Body of pancreas (tissue), 4 donors: Measurements from ENCODE around the gene SMPD3.

Experiments
- POLR2A ChIP-seq, 3 donors: fragments of 450-650 bp; IDR thresholded peaks; one replicate each; pipeline ENCODE4 v1.6.1; 2016; ENCODE audit warnings: antibody characterized with exemption in 3 of 3, mild to moderate bottlenecking in 2 of 3
- TF ChIP-seq, protein P1 (sequence below), 7 experiments: fragments of 450-650 bp in 4 of 7; fragments of 200-600 bp in 3 of 7; sonication (generic) in 3 of 7; IDR thresholded peaks; one replicate each; pipeline ENCODE4 v1.5.1; 2016 to 2019; ENCODE audit warnings: antibody characterized with exemption in 7 of 7

GRCh38 chr16:68356249-68356918 is 91.9 kb downstream of the SMPD3 start:
- no peak for TF ChIP-seq POLR2A (IDR thresholded peaks at IDR 0.05)
- TF ChIP-seq, protein P1, sequence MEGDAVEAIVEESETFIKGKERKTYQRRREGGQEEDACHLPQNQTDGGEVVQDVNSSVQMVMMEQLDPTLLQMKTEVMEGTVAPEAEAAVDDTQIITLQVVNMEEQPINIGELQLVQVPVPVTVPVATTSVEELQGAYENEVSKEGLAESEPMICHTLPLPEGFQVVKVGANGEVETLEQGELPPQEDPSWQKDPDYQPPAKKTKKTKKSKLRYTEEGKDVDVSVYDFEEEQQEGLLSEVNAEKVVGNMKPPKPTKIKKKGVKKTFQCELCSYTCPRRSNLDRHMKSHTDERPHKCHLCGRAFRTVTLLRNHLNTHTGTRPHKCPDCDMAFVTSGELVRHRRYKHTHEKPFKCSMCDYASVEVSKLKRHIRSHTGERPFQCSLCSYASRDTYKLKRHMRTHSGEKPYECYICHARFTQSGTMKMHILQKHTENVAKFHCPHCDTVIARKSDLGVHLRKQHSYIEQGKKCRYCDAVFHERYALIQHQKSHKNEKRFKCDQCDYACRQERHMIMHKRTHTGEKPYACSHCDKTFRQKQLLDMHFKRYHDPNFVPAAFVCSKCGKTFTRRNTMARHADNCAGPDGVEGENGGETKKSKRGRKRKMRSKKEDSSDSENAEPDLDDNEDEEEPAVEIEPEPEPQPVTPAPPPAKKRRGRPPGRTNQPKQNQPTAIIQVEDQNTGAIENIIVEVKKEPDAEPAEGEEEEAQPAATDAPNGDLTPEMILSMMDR (IDR thresholded peaks at IDR 0.05): no peak
